H9 (cell line): ENCODE data around the gene HAGHL. TPM values are rescaled to one million over a fixed set of nuclear protein-coding genes. Genes with fewer than 3 reads are reported as not detected.

Experiments used
- DNase-seq: peaks from one replicate; pipeline ENCODE4 v3.0.0-alpha.2; 2017
- H2AFZ ChIP-seq: one replicate; pipeline ENCODE4 v1.6.1; 2013; ENCODE audit warnings: mild to moderate bottlenecking, low read length, control low read depth, moderate library complexity
- H2AK5ac ChIP-seq: 2 replicates; pipeline ENCODE4 v1.6.1; 2013; ENCODE audit warnings: low read length, control low read depth, mixed read lengths; ENCODE audit not compliant: insufficient read length
- H2BK120ac ChIP-seq: one replicate; pipeline ENCODE4 v1.6.1; 2013; ENCODE audit warnings: low read depth, mild to moderate bottlenecking, low read length, control low read depth, inconsistent platforms; ENCODE audit not compliant: poor library complexity, severe bottlenecking
- H2BK12ac ChIP-seq: 2 replicates; pipeline ENCODE4 v1.6.1; 2013; ENCODE audit warnings: low read length, control low read depth, mixed read lengths, low read depth; ENCODE audit not compliant: insufficient read length
- H2BK15ac ChIP-seq: 2 replicates; pipeline ENCODE4 v1.6.1; 2013; ENCODE audit warnings: low read depth, low read length, control low read depth
- H2BK20ac ChIP-seq: one replicate; pipeline ENCODE4 v1.6.1; 2013; ENCODE audit warnings: low read depth, mild to moderate bottlenecking, low read length, control low read depth, inconsistent platforms; ENCODE audit not compliant: poor library complexity, severe bottlenecking
- H2BK5ac ChIP-seq: 2 replicates; pipeline ENCODE4 v1.6.1; 2013; ENCODE audit warnings: low read length, control low read depth, mixed read lengths; ENCODE audit not compliant: insufficient read length
- H3K14ac ChIP-seq: 2 replicates; pipeline ENCODE4 v1.6.1; 2013; ENCODE audit warnings: low read length, control low read depth; ENCODE audit not compliant: insufficient read depth
- H3K18ac ChIP-seq: 2 replicates; pipeline ENCODE4 v1.6.1; 2013; ENCODE audit warnings: low read depth, mild to moderate bottlenecking, mixed read lengths, low read length, control low read depth; ENCODE audit not compliant: insufficient read length
- H3K23ac ChIP-seq: 2 replicates; pipeline ENCODE4 v1.6.1; 2013; ENCODE audit warnings: low read length, control low read depth, mixed read lengths, low read depth; ENCODE audit not compliant: insufficient read length
- H3K23me2 ChIP-seq: 2 replicates; pipeline ENCODE4 v1.6.1; 2013; ENCODE audit warnings: low read depth, mild to moderate bottlenecking, mixed read lengths, low read length, control low read depth; ENCODE audit not compliant: insufficient read length, poor library complexity, severe bottlenecking
- H3K27ac ChIP-seq: 2 replicates; pipeline ENCODE4 v1.5.1; 2013; ENCODE audit warnings: low read length, control low read depth, mixed read lengths, low read depth; ENCODE audit not compliant: insufficient read length
- H3K27me3 ChIP-seq: 2 replicates; pipeline ENCODE4 v1.6.1; 2013; ENCODE audit warnings: low read length, control low read depth, inconsistent platforms; ENCODE audit not compliant: insufficient read depth
- H3K4ac ChIP-seq: 2 replicates; pipeline ENCODE4 v1.6.1; 2013; ENCODE audit warnings: low read depth, mild to moderate bottlenecking, control low read depth, inconsistent platforms, low read length, moderate library complexity
- H3K4me1 ChIP-seq: 2 replicates; pipeline ENCODE4 v1.6.1; 2013; ENCODE audit warnings: low read length, control low read depth, inconsistent platforms; ENCODE audit not compliant: insufficient read depth
- H3K4me2 ChIP-seq: 2 replicates; pipeline ENCODE4 v1.6.1; 2013; ENCODE audit warnings: low read length, control low read depth, mixed read lengths; ENCODE audit not compliant: insufficient read length, insufficient read depth
- H3K56ac ChIP-seq: 2 replicates; pipeline ENCODE4 v1.6.1; 2013; ENCODE audit warnings: low read depth, mild to moderate bottlenecking, mixed read lengths, low read length, control low read depth; ENCODE audit not compliant: insufficient read length
- H3K79me1 ChIP-seq: 2 replicates; pipeline ENCODE4 v1.6.1; 2013; ENCODE audit warnings: low read depth, mild to moderate bottlenecking, moderate library complexity, low read length, control low read depth, inconsistent platforms; ENCODE audit not compliant: insufficient read depth, poor library complexity, severe bottlenecking
- H3K79me2 ChIP-seq: 2 replicates; pipeline ENCODE4 v1.6.1; 2013; ENCODE audit warnings: low read length, control low read depth, inconsistent platforms; ENCODE audit not compliant: insufficient read depth
- H3K9ac ChIP-seq: 2 replicates; pipeline ENCODE4 v1.6.1; 2013; ENCODE audit warnings: low read length, control low read depth, mixed read lengths; ENCODE audit not compliant: insufficient read length; ENCODE audit errors: extremely low read depth
- H3K9me3 ChIP-seq: one replicate; pipeline ENCODE4 v1.6.1; 2013; ENCODE audit warnings: low read depth, low read length, inconsistent platforms; ENCODE audit not compliant: control insufficient read depth
- H3T11ph ChIP-seq: one replicate; pipeline ENCODE4 v1.6.1; 2013; ENCODE audit warnings: mild to moderate bottlenecking, low read length, control low read depth, inconsistent platforms
- H4K20me1 ChIP-seq: one replicate; pipeline ENCODE4 v1.6.1; 2013; ENCODE audit not compliant: control insufficient read depth, insufficient read length, insufficient read depth
- H4K5ac ChIP-seq: 2 replicates; pipeline ENCODE4 v1.6.1; 2013; ENCODE audit warnings: low read depth, mild to moderate bottlenecking, mixed read lengths, low read length, control low read depth; ENCODE audit not compliant: insufficient read length
- H4K8ac ChIP-seq: replicated peaks from 2 replicates; pipeline ENCODE4 v1.6.1; 2013; ENCODE audit warnings: low read length, control low read depth, mixed read lengths, low read depth; ENCODE audit not compliant: insufficient read length
- H4K91ac ChIP-seq: 2 replicates; pipeline ENCODE4 v1.6.1; 2013; ENCODE audit warnings: low read depth, mild to moderate bottlenecking, moderate library complexity, mixed read lengths, low read length, control low read depth; ENCODE audit not compliant: insufficient read length
- H3K27ac Mint-ChIP-seq, 3 experiments: 2 replicates in 2 of 3; 3 replicates in 1 of 3; pipeline ENCODE4 v1.8.0; 2020 to 2021; ENCODE audit warnings: mixed read lengths in 3 of 3, mild to moderate bottlenecking in 1 of 3, moderate library complexity in 1 of 3
- H3K27me3 Mint-ChIP-seq: 2 replicates; pipeline ENCODE4 v1.8.0; 2021; ENCODE audit warnings: low read depth, mild to moderate bottlenecking, moderate library complexity, mixed read lengths
- H3K36me3 Mint-ChIP-seq, 3 experiments: 2 replicates in 2 of 3; 3 replicates in 1 of 3; pipeline ENCODE4 v1.8.0; 2020 to 2021; ENCODE audit warnings: low read depth in 3 of 3, mixed read lengths in 3 of 3; ENCODE audit not compliant: insufficient read depth in 1 of 3
- H3K4me1 Mint-ChIP-seq, 2 experiments: 2 replicates each; pipeline ENCODE4 v1.8.0; 2020; ENCODE audit warnings: mixed read lengths in 2 of 2
- H3K4me3 Mint-ChIP-seq, 2 experiments: 2 replicates in 1 of 2; 3 replicates in 1 of 2; pipeline ENCODE4 v1.8.0; 2020 to 2021; ENCODE audit warnings: mild to moderate bottlenecking in 2 of 2, mixed read lengths in 2 of 2, moderate library complexity in 1 of 2
- H3K9me3 Mint-ChIP-seq, 2 experiments: 2 replicates in 1 of 2; 3 replicates in 1 of 2; pipeline ENCODE4 v1.8.0; 2020; ENCODE audit warnings: mild to moderate bottlenecking in 2 of 2, mixed read lengths in 2 of 2, moderate library complexity in 1 of 2
- CTCF ChIP-seq: fragments of 200-600 bp; sonication (generic); conservative IDR thresholded peaks from 3 replicates; pipeline ENCODE4 v1.8.0; 2021; ENCODE audit warnings: antibody characterized with exemption, mild to moderate bottlenecking
- WGBS: extraction: QIAGEN DNeasy Blood & Tissue Kit; methylation state at CpG from one replicate; pipeline ENCODE4 v1.1.7; 2013; ENCODE audit warnings: missing lambda C conversion rate, low lambda C conversion rate, mixed read lengths; ENCODE audit not compliant: insufficient read length; ENCODE audit errors: extremely low coverage; 5-methylcytosine and 5-hydroxymethylcytosine counted together
- total RNA-seq: library from RNA; stranded (reverse); gene quantifications from 2 replicates; pipeline ENCODE4 v1.2.1, GENCODE V29; 2021

Gene HAGHL
- total RNA-seq, 1 experiment from 2014 or later: 25.2 TPM

DNA sequence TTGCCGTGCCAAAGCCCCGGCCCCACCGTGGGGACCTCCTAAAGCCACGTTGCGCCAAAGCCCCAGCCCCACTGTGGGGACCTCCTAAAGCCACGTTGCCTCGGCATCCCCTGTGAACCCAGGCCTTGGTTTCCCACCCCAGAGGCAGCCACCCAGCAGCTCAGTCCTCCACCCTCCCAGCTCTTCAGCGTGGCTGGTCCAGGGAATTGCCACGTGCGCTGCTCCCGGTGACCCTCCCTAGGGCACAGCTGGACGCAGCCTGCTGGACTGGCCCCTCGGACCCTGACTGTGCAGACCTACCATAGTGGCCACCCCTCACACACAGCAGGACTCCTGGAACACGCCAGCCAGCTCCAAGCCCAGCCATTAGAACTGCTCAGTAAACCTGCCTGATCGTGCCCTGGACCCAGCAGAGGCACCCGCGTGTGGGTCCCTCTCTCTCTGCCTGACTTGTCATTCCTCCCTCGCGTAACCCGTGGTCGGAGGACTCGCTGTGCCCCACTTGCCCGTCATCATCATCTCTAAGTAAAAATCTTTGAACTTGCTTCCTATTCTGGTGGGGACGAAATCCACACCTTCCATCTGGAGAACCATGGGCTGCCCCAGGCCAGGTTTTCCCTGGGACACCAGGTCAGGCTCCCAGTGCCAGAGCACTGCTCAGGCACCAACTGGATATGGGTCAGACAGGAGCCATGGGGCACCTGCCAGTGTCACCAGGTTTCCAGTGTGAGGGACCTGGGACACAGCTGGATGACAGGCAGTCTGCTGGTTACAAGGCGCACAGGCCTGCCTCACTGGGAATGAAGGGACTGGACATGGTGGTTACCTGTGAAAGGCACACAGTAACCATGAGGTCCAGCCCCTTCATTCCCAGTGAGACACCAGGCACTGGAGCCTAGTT lies 8.3 kb downstream of the HAGHL start:
- no peak overlapping the region for H2BK20ac ChIP-seq
- no peak for TF ChIP-seq CTCF
- no peak overlapping the region for H3K14ac ChIP-seq
- H3K27me3 Mint-ChIP-seq: no peaks in the 10 kb centered on the region
- no peak for DNase-seq
- no peak overlapping the region for H3K4me2 ChIP-seq
- H3K27ac Mint-ChIP-seq: 0 out of 7 replicates have a peak overlapping the region, but pooled peaks of 1 of the 3 experiments have one; percentile 40
- H2BK15ac ChIP-seq: no peak overlapping the region
- no CpG with 5 or more reads among the region's 25 CpGs for WGBS
- H3K27me3 ChIP-seq: no peaks in the 10 kb centered on the region
- no peak overlapping the region for H3T11ph ChIP-seq
- peaks cover 2% of the 10 kb centered on the region; the same call in 1 of the 2 replicates for H3K4me1 ChIP-seq
- no peak overlapping the region for H2BK12ac ChIP-seq
- no peak overlapping the region for H4K5ac ChIP-seq
- no peak overlapping the region for H2AK5ac ChIP-seq
- no peaks in the 10 kb centered on the region for H4K20me1 ChIP-seq
- no peak overlapping the region for H3K56ac ChIP-seq
- H3K18ac ChIP-seq: no peak overlapping the region
- no peak overlapping the region for H4K91ac ChIP-seq
- H3K36me3 Mint-ChIP-seq: peaks cover 5 to 36% (median 29%) of the 10 kb centered on the region in 3 experiments; a peak in 6 of 7 replicates
- H2BK120ac ChIP-seq: no peak overlapping the region
- no peak overlapping the region for H3K4me3 Mint-ChIP-seq
- H2AFZ ChIP-seq: no peak overlapping the region
- H3K9ac ChIP-seq: no peak overlapping the region
- H3K4ac ChIP-seq: no peak overlapping the region
- no peaks in the 10 kb centered on the region for H3K79me2 ChIP-seq
- H3K79me1 ChIP-seq: no peaks in the 10 kb centered on the region
- H3K23me2 ChIP-seq: peaks cover 3% of the 10 kb centered on the region
- no peak overlapping the region for H3K27ac ChIP-seq
- no peak overlapping the region for H2BK5ac ChIP-seq
- no peak overlapping the region for H3K23ac ChIP-seq
- H3K9me3 Mint-ChIP-seq: no peaks in the 10 kb centered on the region
- H3K4me1 Mint-ChIP-seq: peaks cover 9 to 13% of the 10 kb centered on the region in 2 experiments
- no peaks in the 10 kb centered on the region for H3K9me3 ChIP-seq
- H4K8ac ChIP-seq: no peak overlapping the region
